ENCODE measurements around the gene PRM1.

GRCh38 chr16:11250091-11250785 lies 30.9 kb downstream of the PRM1 start:
- TF ChIP-seq EP300 (IDR thresholded peaks at IDR 0.05) = no peak
- TF ChIP-seq MAX (IDR thresholded peaks at IDR 0.05) = no peak
- TF ChIP-seq CHD2 (IDR thresholded peaks at IDR 0.05; ENCODE audit: low read length, partially characterized antibody) = no peak
- TF ChIP-seq CTCF (IDR thresholded peaks at IDR 0.05) = no peak
- TF ChIP-seq REST (IDR thresholded peaks at IDR 0.05) = no peak
- no peak for TF ChIP-seq HDAC2 (IDR thresholded peaks at IDR 0.05)
- no peak for TF ChIP-seq JUN (IDR thresholded peaks at IDR 0.05)
- no peak for TF ChIP-seq MAZ (IDR thresholded peaks at IDR 0.05; ENCODE audit: borderline replicate concordance, low read depth, low read length)
- TF ChIP-seq CHD4 (IDR thresholded peaks at IDR 0.05; ENCODE audit: borderline replicate concordance) = no peak
